PFSK-1 (cell line): Measurements from ENCODE around the gene SLC1A5. TPM values are rescaled to one million over a fixed set of nuclear protein-coding genes. Genes with fewer than 3 reads are reported as not detected.

ENCODE experiments used
- FOXP2 ChIP-seq: optimal IDR thresholded peaks from 2 replicates; pipeline ENCODE3; 2011; ENCODE audit warnings: borderline replicate concordance, control low read depth, inconsistent platforms; ENCODE audit not compliant: insufficient read depth; ENCODE audit errors: extremely low read length, extremely low read depth
- POLR2AphosphoS5 ChIP-seq: IDR thresholded peaks from 2 replicates; pipeline ENCODE4 v1.6.1; 2012; ENCODE audit warnings: low read depth, mild to moderate bottlenecking, control low read depth, low read length, moderate library complexity
- SIN3A ChIP-seq: IDR thresholded peaks from 2 replicates; pipeline ENCODE4 v1.6.1; 2012; ENCODE audit warnings: mild to moderate bottlenecking, low read length, moderate library complexity, borderline replicate concordance; ENCODE audit not compliant: insufficient read depth
- TAF1 ChIP-seq: IDR thresholded peaks from 2 replicates; pipeline ENCODE4 v1.6.1; 2012; ENCODE audit warnings: low read length, control low read depth, borderline replicate concordance; ENCODE audit not compliant: insufficient read depth
- polyA plus RNA-seq: library from polyadenylated mRNA; unstranded; fragments of >200 nt; gene quantifications from one replicate; pipeline ENCODE4 v1.2.1, GENCODE V29; 2012; ENCODE audit warnings: low read depth, missing spikeins; ENCODE audit not compliant: insufficient read length
- TF ChIP-seq, protein P1 (sequence below), 2 experiments: IDR thresholded peaks; 2 replicates each; pipeline versions ENCODE4 v1.6.1 to v1.8.0; 2011 to 2012; ENCODE audit warnings: low read depth in 2 of 2, low read length in 2 of 2, control low read depth in 1 of 2, inconsistent platforms in 1 of 2, mild to moderate bottlenecking in 1 of 2, moderate library complexity in 1 of 2; ENCODE audit not compliant: insufficient read depth in 1 of 2

Gene SLC1A5
- 617 TPM for polyA plus RNA-seq

DNA sequence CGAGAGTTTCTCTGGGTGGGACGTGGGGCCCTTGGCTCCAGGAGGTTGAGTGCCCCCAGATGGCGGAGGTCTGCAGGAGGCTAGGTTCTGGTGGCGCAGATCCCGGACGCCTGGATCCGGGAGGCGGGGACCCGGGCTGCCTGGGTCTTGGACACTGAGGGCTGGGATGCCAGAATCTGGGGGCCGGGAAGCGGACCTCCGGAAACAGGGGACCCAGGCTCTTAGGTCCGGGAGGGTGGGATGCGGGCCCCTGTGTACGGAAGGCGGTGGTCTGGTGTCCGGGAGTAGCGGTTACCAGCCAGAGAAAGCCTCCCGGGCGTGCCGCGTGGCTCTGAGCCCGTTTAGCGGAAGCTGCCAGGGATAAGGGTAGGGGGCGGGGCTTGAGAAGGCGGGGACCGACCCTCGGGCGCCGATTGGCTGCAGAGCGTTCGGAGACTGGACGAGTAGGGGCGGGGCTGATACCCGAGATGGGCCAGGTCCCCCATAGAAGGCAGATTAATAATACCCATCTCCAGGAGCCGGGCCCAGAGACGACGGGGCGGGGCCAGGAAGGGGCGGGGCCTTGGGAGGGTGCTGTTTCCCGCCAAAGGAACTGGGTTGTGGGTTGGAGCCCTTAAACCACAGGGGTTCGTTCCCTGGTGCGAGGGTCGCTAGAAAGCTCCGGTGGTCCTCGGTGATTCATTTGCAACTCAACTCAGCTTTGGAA, at the start of gene SLC1A5:
SLC1A5 (minus strand) TSS at position 333 of the 706 bp plus-strand sequence. CDS start 629 bp downstream, outside the sequence.
- TF ChIP-seq, protein P1, sequence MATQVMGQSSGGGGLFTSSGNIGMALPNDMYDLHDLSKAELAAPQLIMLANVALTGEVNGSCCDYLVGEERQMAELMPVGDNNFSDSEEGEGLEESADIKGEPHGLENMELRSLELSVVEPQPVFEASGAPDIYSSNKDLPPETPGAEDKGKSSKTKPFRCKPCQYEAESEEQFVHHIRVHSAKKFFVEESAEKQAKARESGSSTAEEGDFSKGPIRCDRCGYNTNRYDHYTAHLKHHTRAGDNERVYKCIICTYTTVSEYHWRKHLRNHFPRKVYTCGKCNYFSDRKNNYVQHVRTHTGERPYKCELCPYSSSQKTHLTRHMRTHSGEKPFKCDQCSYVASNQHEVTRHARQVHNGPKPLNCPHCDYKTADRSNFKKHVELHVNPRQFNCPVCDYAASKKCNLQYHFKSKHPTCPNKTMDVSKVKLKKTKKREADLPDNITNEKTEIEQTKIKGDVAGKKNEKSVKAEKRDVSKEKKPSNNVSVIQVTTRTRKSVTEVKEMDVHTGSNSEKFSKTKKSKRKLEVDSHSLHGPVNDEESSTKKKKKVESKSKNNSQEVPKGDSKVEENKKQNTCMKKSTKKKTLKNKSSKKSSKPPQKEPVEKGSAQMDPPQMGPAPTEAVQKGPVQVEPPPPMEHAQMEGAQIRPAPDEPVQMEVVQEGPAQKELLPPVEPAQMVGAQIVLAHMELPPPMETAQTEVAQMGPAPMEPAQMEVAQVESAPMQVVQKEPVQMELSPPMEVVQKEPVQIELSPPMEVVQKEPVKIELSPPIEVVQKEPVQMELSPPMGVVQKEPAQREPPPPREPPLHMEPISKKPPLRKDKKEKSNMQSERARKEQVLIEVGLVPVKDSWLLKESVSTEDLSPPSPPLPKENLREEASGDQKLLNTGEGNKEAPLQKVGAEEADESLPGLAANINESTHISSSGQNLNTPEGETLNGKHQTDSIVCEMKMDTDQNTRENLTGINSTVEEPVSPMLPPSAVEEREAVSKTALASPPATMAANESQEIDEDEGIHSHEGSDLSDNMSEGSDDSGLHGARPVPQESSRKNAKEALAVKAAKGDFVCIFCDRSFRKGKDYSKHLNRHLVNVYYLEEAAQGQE (IDR thresholded peaks at IDR 0.05; ENCODE audit: insufficient read depth in 1 of 2, low read depth in 2 of 2, low read length in 2 of 2), result peak; percentile 71
- TF ChIP-seq FOXP2, result peak; percentile 79
- TF ChIP-seq POLR2AphosphoS5, result peak; percentile 100
- peak; percentile 96; the same call in 1 of the 2 replicates for TF ChIP-seq SIN3A
- TF ChIP-seq TAF1, result peak; percentile 100

DNA sequence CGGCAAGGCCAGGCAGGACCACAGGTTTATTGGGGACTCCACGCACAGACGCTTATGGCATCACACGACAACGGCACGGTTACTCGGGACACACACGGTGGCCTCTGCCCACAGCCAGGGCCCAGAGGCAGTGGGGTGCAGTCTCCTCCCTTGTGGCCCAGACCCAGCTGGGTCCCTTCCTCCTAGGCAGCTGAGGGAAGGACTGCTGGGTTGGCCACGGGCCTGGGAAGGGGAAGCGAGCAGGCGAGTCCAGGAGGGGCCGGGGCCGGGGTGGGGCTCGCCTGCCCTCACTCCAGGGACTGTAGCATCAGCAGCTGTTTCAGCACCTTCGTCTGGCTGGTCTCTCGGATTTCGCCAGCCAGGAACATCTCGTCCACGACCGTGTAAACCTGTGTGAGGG, 49.8 kb upstream of the SLC1A5 start:
- TF ChIP-seq TAF1 (no peak), SIN3A (no peak), POLR2AphosphoS5 (no peak), FOXP2 (no peak)
- TF ChIP-seq, protein P1 (IDR thresholded peaks at IDR 0.05; ENCODE audit: insufficient read depth in 1 of 2, low read depth in 2 of 2, low read length in 2 of 2), result no peak

DNA sequence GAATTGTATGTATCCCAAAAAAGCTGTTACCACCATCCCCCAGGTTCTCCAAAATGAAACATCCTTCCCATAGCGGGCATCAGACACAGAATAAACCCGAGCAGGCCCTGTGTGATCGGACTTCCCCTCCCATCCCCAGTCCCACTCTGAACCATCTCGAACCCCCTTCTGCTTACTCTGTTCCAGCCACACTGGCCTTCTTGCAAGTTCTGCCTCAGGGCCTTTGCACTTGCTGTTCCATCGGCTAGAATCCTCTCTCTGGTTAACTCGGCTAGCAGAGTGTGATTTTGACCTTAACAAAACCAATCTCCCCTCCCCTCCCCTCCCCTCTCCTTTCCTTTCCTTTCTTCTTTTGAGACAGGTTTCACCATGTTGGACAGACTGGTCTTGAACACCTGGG, 46.6 kb upstream of the SLC1A5 start:
- TF ChIP-seq POLR2AphosphoS5 (no peak), TAF1 (no peak), SIN3A (no peak), FOXP2 (no peak)
- TF ChIP-seq, protein P1 (IDR thresholded peaks at IDR 0.05; ENCODE audit: insufficient read depth in 1 of 2, low read depth in 2 of 2, low read length in 2 of 2), result no peak

DNA sequence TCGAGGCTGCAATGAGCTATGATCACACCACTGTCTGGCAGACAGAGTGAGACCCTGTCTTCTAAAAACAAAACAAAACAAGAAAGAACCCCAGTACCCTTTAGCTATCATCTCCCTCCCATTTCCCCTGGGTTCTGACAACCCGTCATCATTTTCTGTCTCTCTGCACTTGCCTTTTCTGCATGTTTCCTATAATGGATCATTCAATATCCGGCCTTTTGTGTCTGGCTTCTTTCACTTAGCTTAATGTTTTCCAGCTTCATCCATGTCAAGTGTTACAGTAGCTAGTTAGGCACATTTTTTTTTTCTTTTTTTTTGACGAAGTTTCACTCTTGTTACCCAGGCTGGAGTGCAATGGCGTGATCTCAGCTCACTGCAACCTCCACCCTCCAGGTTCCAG, 45.7 kb upstream of the SLC1A5 start:
- TF ChIP-seq SIN3A, result no peak

DNA sequence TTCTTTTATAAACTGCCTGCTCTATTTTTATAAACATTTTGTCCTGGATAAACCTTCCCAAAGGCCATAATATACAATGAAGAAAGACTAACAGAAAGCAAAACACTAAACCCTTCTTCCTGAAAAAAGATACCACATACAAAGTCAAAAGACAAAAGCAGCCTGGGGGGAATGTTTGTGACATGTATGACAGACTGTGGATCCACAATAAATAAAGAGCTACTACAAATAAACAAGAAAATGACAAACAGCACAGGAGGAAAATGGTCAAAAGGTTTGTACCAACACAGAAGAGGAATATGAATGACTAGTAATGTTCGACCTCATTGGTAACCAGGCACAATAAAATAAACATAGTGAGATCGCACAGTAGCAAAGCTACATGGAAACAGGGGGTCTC, 42.5 kb upstream of the SLC1A5 start:
- no peak for TF ChIP-seq TAF1
- no peak for TF ChIP-seq FOXP2
- TF ChIP-seq SIN3A, result no peak
- no peak for TF ChIP-seq POLR2AphosphoS5
- TF ChIP-seq, protein P1 (IDR thresholded peaks at IDR 0.05; ENCODE audit: insufficient read depth in 1 of 2, low read depth in 2 of 2, low read length in 2 of 2), result no peak
